Measurements from ENCODE around the gene DUSP8.
A peak's percentile ranks its signal among the peaks of the same experiment; 100 is the strongest.
"Not testable (repeated sequence)": the region's sequence is repeated elsewhere in the genome, so short reads cannot be mapped to it uniquely, and the experiment has no call there.

Gene DUSP8

DNA sequence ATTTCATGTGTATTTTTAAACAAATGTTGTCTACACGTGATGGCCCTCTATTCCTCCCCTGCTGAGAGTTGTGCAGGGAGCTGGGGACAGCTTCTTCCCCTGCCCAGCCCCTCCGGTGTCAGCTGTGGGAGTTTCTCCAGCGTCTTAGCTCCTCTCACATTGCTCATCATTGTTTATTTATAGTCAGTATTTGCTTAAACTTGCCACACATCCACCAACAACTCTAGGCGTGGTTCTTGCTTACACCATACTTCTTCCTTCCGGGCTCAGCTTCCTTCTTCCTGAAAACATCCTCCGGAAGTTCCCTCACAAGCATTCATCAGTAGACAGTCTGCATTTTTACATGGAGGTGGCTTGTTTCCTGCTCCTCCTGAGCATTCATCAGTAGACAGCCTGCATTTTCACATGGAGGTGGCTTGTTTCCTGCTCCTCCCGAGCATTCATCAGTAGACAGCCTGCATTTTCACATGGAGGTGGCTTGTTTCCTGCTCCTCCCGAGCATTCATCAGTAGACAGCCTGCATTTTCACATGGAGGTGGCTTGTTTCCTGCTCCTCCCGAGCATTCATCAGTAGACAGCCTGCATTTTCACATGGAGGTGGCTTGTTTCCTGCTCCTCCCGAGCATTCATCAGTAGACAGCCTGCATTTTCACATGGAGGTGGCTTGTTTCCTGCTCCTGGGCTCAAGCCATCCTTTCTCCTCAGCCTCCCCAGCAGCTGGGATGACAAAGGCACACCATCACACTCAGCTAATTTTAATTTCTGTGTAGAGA lies 17.3 kb upstream of the DUSP8 start:
- DNase-seq (ENCODE audit: extremely low spot score, insufficient read length, low read depth): not testable (repeated sequence)
- peak; percentile 26 for FAIRE-seq

DNA sequence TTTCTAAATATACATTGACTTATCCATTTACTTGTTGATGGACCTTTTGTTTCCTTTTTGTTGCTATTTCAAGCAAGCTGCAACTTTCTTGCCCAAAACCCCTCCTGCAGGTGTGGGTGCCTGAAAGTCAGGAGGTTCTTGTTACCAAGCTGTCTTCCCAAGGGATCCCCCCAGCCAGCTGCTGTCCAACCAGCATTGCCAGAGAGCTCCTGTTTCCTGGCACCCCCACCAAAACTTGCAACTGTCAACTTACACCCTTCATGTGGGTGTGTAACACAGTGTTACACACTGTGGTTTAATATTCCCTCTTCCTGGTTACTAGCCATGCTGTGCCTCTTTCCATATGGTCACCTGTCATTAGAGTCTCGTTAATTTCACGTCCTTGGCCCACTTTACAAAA lies 14.6 kb upstream of the DUSP8 start:
- DNase-seq (ENCODE audit: extremely low spot score, insufficient read length, low read depth) (no peak), FAIRE-seq (no peak)

- FAIRE-seq: not testable (repeated sequence)
Observed at GRCh38 chr11:1584661-1585370, 12.7 kb upstream of the DUSP8 start, which contains the start of gene KRTAP5-1. Gene KRTAP5-1 (minus strand): TSS chr11:1585283. CDS start chr11:1585249, 34 bp downstream.

GRCh38 chr11:1582909-1583308 lies 10.8 kb upstream of the DUSP8 start:
- FAIRE-seq; DNase-seq (ENCODE audit: extremely low spot score, insufficient read length, low read depth): not testable (repeated sequence)

More at GRCh38 chr11:1584661-1585370, 12.7 kb upstream of the DUSP8 start, which contains the start of gene KRTAP5-1:
- not testable (repeated sequence) for DNase-seq (ENCODE audit: extremely low spot score, insufficient read length, low read depth)

- DNase-seq (ENCODE audit: extremely low spot score, insufficient read length, low read depth) (no peak), FAIRE-seq (no peak)
Observed at GRCh38 chr11:1581976-1582375, 9.9 kb upstream of the DUSP8 start.

DNA sequence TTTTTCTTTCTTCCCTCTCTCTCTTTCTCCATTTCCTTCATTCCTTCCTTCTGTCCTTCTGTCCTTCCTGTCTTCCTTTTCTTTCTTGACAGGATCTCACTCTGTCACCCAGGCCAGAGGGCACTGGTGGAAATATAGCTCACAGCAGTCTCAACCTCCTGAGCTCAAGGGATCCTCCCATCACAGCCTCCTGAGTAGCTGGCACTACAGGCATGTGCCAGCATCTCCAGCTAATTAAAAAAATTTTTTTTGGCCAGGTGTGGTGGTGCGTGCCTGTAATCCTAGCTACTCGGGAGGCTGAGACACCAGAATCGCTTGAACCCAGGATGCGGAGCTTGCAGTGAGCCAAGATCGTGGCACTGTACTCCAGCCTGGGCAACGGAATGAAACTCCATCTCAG lies 4.8 kb upstream of the DUSP8 start:
- FAIRE-seq (no peak), DNase-seq (ENCODE audit: extremely low spot score, insufficient read length, low read depth) (no peak)

DNA sequence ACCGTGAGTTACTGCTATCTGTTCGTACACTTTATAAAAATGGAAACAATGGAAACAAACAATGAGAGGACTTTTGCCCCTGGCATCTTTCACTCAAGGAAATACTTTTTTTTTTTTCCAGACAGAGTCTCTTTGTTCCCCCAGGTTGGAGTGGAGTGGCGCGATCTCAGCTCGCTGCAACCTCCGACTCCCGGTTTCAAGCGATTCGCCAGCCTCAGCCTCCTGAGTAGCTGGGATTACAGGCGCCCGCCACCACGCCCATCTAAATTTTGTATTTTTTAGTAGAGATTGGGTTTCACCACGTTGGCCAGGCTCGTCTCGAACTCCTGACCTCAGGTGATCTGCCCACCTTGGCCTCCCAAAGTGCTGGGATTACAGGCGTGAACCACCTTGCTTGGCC lies 3.7 kb upstream of the DUSP8 start:
- DNase-seq (ENCODE audit: extremely low spot score, insufficient read length, low read depth); FAIRE-seq: not testable (repeated sequence)

- DNase-seq (ENCODE audit: extremely low spot score, insufficient read length, low read depth): no peak
- FAIRE-seq: no peak
Observed at GRCh38 chr11:1574933-1575242, 2.8 kb upstream of the DUSP8 start.

GRCh38 chr11:1574238-1574932 lies 2.3 kb upstream of the DUSP8 start:
- DNase-seq (ENCODE audit: extremely low spot score, insufficient read length, low read depth): peak; percentile 47
- FAIRE-seq: no peak

DNA sequence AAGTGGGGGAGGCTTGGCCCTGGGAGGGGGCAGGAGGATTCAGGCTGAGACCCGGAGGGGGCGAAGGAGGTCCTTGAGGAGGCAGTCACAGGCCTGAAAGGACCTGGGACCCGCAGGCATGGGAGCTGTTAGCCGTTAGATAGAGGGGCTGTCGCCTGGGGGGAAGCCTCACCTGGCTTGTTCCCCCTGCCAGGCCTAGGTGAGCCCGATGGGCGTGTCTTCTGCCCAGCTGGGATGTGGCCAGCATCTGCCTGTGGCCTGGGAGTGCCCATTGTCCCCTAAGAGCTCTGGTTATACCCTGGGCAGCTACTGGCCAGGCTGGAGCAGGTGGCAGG lies 1.8 kb upstream of the DUSP8 start:
- FAIRE-seq (no peak), DNase-seq (ENCODE audit: extremely low spot score, insufficient read length, low read depth) (no peak)

- no peak for FAIRE-seq
- DNase-seq (ENCODE audit: extremely low spot score, insufficient read length, low read depth): no peak
Observed at GRCh38 chr11:1573077-1573902, 1.2 kb upstream of the DUSP8 start.

- no peak for DNase-seq (ENCODE audit: extremely low spot score, insufficient read length, low read depth)
- FAIRE-seq: no peak
Observed at GRCh38 chr11:1571760-1572196, 293 bp downstream of the DUSP8 start.

DNA sequence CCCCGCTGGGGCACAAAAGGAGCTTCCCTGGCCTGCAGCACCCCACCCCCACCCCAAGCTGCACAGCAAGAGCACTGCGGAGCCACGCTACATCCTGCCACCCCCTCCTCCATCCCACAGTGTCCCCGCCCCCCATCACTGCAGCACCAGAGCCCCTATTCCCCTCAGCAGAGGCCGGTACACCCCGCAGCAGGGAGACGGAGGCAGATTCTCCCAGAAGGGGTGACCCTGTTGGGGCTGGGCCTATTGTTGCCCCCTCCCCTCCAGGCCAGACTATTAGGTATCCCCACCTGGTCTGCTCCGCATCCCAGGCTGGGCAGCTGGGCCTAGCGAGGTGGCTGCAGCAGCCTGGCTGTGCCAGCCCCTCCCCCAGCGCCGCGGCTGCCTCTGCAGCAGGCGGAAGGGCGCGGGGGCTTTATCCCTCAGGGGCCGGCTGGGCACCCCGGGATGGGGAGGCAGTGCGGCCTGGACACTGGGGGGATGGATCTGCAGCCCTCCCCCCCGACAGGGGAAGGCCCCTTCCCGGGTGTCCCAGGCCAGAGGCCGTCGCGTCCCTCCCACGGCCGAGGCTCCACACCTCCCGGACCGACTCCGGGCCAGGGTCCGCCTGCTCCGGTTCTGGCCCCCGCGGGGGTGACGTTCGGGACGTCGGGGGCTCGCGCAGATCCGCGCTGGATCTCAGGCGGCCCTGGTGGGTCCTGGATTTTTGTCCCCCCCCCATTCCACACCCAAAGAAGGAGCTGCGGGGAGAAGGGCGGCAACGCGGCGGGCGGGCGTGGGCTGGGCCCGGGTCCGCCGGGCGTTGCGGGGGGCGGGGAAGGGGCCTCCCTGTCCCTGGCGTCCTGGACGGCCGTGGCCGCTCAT lies 943 bp downstream of the DUSP8 start:
- FAIRE-seq (no peak), DNase-seq (ENCODE audit: extremely low spot score, insufficient read length, low read depth) (no peak)

GRCh38 chr11:1570531-1570895 lies 1.6 kb downstream of the DUSP8 start:
- FAIRE-seq: no peak
- DNase-seq (ENCODE audit: extremely low spot score, insufficient read length, low read depth): no peak

GRCh38 chr11:1570001-1570453 lies 2.0 kb downstream of the DUSP8 start:
- DNase-seq (ENCODE audit: extremely low spot score, insufficient read length, low read depth) (no peak), FAIRE-seq (no peak)

DNA sequence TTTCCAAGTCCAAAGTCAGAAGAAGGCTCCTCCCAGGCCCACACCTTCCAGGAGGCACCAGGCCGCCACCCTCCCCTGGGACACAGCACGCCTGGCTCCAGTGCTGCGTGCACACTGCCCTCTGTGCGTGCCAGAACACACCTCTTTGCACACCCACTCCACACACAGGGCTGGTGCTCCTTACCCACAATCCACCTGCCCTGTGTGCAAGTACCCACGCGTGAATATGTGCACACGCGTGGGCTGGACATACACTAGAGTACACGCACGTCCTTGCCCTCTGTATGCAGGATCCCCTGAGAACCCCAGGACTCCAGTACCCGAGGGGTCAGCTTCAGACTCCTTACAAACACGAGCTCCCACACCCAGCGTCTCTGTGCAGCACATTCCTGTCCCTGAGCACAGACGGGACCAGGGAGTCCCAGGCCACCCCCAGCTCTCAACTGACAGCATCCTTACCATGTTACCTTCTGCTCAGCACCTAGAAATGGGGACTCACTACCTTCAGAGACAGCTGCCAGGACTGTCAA lies 2.8 kb downstream of the DUSP8 start:
- no peak for DNase-seq (ENCODE audit: extremely low spot score, insufficient read length, low read depth)
- FAIRE-seq: no peak

- no peak for FAIRE-seq
Observed at GRCh38 chr11:1568441-1568911, 3.6 kb downstream of the DUSP8 start.

GRCh38 chr11:1567721-1568100 lies 4.4 kb downstream of the DUSP8 start:
- FAIRE-seq: no peak
- no peak for DNase-seq (ENCODE audit: extremely low spot score, insufficient read length, low read depth)

More at GRCh38 chr11:1568441-1568911, 3.6 kb downstream of the DUSP8 start:
- DNase-seq (ENCODE audit: extremely low spot score, insufficient read length, low read depth): no peak
